Tibial artery (tissue), 4 donors: ENCODE data around the gene CCDC198.
A peak's percentile ranks its signal among the peaks of the same experiment; 100 is the strongest.

ENCODE experiments used
- DNase-seq, 2 donors: peaks; one replicate each; pipeline ENCODE4 v3.0.0-alpha.2; 2019
- H3K27ac ChIP-seq, 2 donors: fragments of 200-600 bp; sonication (generic) in 1 of 2; 1 replicate in 1 of 2; 2 replicates in 1 of 2; pipeline ENCODE4 v1.5.1; 2018 to 2019; ENCODE audit warnings: mild to moderate bottlenecking in 1 of 2
- H3K27me3 ChIP-seq, 2 donors: fragments of 200-600 bp; sonication (generic) in 1 of 2; one replicate each; pipeline versions ENCODE4 v1.5.1 to v1.6.0; 2016 to 2019
- H3K36me3 ChIP-seq, 3 donors: fragments of 200-600 bp; sonication (generic) in 2 of 3; one replicate each; pipeline ENCODE4 v1.5.1; 2016 to 2019; ENCODE audit warnings: mild to moderate bottlenecking in 2 of 3
- H3K4me1 ChIP-seq, 4 donors: fragments of 200-600 bp; sonication (generic) in 2 of 4; 1 replicate in 3 of 4; 2 replicates in 1 of 4; pipeline ENCODE4 v1.5.1; 2016 to 2019
- H3K4me3 ChIP-seq, 2 donors: fragments of 200-600 bp; sonication (generic) in 1 of 2; 1 replicate in 1 of 2; 2 replicates in 1 of 2; pipeline ENCODE4 v1.5.1; 2018 to 2019; ENCODE audit warnings: mild to moderate bottlenecking in 2 of 2
- H3K9me3 ChIP-seq, 3 donors: fragments of 200-600 bp; sonication (generic) in 1 of 3; one replicate each; pipeline ENCODE4 v1.5.1; 2016 to 2019
- intact Hi-C: fragments of 100-400 bp; cut with DNase I; formaldehyde crosslinking; loops from one replicate; pipeline ENCODE4 v1.15.0; 2023; ENCODE audit warnings: low total_unique reads
- TF ChIP-seq, protein P1 (sequence below), 2 experiments: fragments of 200-600 bp in 1 of 2; fragments of 450-650 bp in 1 of 2; IDR thresholded peaks; one replicate each; pipeline ENCODE4 v1.5.1; 2017 to 2019; ENCODE audit warnings: antibody characterized with exemption in 2 of 2, mild to moderate bottlenecking in 1 of 2, moderate library complexity in 1 of 2

The CCDC198 gene, protein sequence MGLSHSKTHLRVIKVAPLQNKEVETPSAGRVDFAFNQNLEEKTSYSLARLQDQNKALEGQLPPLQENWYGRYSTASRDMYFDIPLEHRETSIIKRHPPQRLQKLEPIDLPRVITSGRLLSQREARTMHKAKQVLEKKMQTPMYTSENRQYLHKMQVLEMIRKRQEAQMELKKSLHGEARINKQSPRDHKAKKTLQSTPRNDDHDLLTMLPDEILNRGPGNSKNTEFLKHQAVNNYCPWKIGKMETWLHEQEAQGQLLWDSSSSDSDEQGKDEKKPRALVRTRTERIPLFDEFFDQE

DNA sequence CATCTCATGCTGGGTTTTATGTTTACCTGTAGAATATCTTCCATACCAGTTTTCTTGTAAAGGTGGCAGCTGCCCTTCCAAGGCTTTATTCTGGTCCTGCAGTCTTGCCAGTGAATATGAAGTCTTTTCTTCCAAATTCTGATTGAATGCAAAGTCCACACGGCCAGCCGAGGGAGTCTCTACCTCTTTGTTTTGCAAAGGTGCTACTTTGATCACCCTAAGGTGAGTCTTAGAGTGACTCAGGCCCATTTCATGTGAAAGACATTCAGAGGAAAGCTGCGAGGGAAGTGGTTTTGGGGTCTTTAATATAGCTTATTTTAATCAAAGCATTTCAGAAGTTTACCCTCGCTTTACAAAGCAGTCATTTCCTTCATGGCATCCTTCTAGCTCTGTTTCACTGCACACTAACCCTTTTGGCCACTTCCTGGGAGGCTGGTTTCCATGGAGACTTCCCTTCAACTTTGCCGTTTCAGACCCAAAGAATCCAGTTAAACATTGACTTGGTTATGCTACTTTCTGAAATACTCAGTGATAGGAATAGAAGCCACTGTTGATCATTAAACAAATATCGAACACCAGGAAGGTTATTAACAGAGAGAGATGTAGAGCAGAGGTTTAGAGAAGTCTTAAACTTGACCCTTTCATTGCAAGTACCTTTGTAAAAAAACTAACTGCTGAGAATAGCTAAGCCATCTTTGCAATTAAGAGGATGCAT lies at the start of gene CCDC198:
CCDC198 (minus strand) TSS at position 391 of the 715 bp plus-strand sequence; CDS start at position 249, 142 bp downstream.
- intact Hi-C loops: no loop called here

DNA sequence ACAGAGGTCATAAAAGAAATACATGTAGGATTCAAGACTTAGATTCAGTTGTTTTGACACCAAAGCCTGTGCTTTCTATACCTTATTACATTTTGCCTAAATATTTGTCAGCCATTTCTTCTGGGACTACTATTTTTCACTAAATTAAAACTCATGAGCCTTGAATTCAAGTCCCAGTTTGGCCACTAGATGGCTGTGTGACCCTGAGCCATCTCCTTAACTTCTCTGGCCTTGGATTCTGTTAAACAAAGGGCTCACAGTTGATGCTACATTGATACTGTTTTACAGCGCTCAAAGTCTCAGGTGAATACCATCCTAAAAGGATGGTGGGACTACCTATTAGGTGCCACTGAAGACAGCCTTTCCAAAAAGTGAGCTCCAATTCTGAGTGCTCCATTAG lies 39.6 kb upstream of the CCDC198 start:
- DNase-seq: no peak
- Histone ChIP-seq H3K27ac (no peak overlapping the region), H3K36me3 (no peaks in the 10 kb centered on the region), H3K27me3 (no peaks in the 10 kb centered on the region), H3K4me1 (no peaks in the 10 kb centered on the region), H3K9me3 (no peaks in the 10 kb centered on the region), H3K4me3 (no peak overlapping the region)
- TF ChIP-seq, protein P1, sequence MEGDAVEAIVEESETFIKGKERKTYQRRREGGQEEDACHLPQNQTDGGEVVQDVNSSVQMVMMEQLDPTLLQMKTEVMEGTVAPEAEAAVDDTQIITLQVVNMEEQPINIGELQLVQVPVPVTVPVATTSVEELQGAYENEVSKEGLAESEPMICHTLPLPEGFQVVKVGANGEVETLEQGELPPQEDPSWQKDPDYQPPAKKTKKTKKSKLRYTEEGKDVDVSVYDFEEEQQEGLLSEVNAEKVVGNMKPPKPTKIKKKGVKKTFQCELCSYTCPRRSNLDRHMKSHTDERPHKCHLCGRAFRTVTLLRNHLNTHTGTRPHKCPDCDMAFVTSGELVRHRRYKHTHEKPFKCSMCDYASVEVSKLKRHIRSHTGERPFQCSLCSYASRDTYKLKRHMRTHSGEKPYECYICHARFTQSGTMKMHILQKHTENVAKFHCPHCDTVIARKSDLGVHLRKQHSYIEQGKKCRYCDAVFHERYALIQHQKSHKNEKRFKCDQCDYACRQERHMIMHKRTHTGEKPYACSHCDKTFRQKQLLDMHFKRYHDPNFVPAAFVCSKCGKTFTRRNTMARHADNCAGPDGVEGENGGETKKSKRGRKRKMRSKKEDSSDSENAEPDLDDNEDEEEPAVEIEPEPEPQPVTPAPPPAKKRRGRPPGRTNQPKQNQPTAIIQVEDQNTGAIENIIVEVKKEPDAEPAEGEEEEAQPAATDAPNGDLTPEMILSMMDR (IDR thresholded peaks at IDR 0.05): peak; percentile 40 to 58
- intact Hi-C loops: no loop called here

More for the DNA sequence above, at the start of gene CCDC198:
- peaks cover 0 to 5% (median 0%) of the 10 kb centered on the region in 4 donors for H3K4me1 ChIP-seq
- no peak for DNase-seq
- H3K27me3 ChIP-seq: no peaks in the 10 kb centered on the region
- H3K9me3 ChIP-seq: no peaks in the 10 kb centered on the region
- H3K27ac ChIP-seq: no peak within 1 kb of the TSS
- no peaks in the 10 kb centered on the region for H3K36me3 ChIP-seq
- TF ChIP-seq, protein P1 (IDR thresholded peaks at IDR 0.05): no peak
- H3K4me3 ChIP-seq: no peak within 1 kb of the TSS

DNA sequence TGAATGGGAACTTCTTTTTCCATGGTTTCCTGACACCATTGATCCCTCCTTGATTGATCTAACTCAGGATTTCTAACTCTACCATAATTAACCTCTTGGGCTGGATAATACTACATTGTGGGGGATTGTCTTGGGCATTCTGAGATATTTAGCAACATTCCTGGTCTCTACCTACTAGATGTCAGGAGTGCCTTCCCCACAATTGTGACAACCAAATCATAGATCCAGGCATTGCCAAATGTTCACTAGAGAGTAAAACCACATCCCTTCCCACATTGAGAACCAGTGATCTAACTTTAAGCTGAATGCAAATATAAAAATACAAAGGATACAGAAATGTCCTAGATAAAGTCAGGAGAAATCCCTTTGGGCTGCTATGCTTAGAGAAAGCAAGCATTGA lies 36.9 kb upstream of the CCDC198 start:
- no peak for DNase-seq
- Histone ChIP-seq H3K4me3 (no peak overlapping the region), H3K9me3 (peaks cover 0 to 7% (median 0%) of the 10 kb centered on the region in 3 donors), H3K27ac (no peak overlapping the region), H3K27me3 (no peaks in the 10 kb centered on the region), H3K36me3 (no peaks in the 10 kb centered on the region), H3K4me1 (no peaks in the 10 kb centered on the region)
- TF ChIP-seq, protein P1 (IDR thresholded peaks at IDR 0.05): no peak
- intact Hi-C loops: no loop called here

DNA sequence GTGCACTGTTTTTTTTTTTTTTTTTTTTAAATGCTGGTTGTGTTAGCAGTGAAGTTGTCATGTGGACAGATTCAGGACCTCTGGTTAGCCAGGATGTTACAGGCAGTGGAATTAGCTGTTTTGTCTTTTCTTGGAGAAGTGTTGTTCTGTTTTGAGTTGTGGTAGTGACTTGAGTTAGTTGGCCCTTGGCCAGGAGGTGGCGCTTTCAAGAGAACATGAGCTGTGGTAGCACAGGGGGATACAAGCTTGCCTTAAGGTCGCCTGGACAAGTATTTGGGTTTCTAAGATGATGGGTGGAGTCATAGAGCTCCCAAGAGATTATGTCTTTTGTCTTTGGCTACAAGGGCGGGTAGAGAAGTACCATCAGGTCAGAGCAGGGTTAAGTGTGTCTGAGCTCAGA lies 33.3 kb upstream of the CCDC198 start:
- intact Hi-C loops: no loop called here
- H3K4me3 ChIP-seq: no peak overlapping the region

DNA sequence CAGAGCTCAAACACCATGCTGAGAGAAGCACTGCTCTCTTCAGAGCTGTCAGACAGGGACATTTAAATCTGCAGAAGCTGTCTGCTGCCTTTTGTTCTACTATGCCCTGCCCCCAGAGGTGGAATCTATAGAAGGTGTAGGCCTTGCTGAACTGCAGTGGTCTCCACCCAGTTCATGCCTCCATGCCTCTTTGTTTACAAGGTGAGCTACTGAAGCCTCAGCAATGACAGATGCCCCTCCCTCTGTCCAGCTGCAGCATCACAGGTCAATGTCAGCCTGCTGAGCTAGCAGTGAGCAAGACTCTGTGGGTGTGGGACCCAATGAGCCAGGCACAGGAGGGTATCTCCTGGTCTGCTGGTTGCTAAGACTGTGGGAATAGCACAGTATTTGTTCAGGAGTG lies 25.4 kb upstream of the CCDC198 start:
- H3K9me3 ChIP-seq: peaks cover 0 to 15% (median 15%) of the 10 kb centered on the region in 3 donors
- H3K27ac ChIP-seq: no peak overlapping the region
- no peak for DNase-seq
- intact Hi-C loops: no loop called here
- H3K27me3 ChIP-seq: no peaks in the 10 kb centered on the region
- H3K4me1 ChIP-seq: no peaks in the 10 kb centered on the region
- no peak overlapping the region for H3K4me3 ChIP-seq
- no peaks in the 10 kb centered on the region for H3K36me3 ChIP-seq
- TF ChIP-seq, protein P1 (IDR thresholded peaks at IDR 0.05): no peak

More for the DNA sequence above, 33.3 kb upstream of the CCDC198 start:
- Histone ChIP-seq H3K27ac (no peak overlapping the region), H3K27me3 (no peaks in the 10 kb centered on the region), H3K36me3 (no peaks in the 10 kb centered on the region), H3K9me3 (peaks cover 0 to 25% (median 14%) of the 10 kb centered on the region in 3 donors), H3K4me1 (no peaks in the 10 kb centered on the region)
- TF ChIP-seq, protein P1 (IDR thresholded peaks at IDR 0.05): no peak
- DNase-seq: no peak
